ENCODE results near the gene UBXN10. TPM values are rescaled to one million over a fixed set of nuclear protein-coding genes. Genes with fewer than 3 reads are reported as not detected.
"Not testable (repeated sequence)": the region's sequence is repeated elsewhere in the genome, so short reads cannot be mapped to it uniquely, and the experiment has no call there.

The UBXN10 gene
- total RNA-seq, 6 experiments from 2014 or later = 0.35 to 2.5 (median 1.8) TPM

GRCh38 chr1:20216574-20216973, 30.7 kb downstream of the UBXN10 start:
- peak; percentile 56 to 68 (median 60) for ATAC-seq
- Histone ChIP-seq H3K36me3 (no peaks in the 10 kb centered on the region), H3K4me3 (no peak overlapping the region), H3K4me1 (peaks cover 0 to 3% (median 0%) of the 10 kb centered on the region in 4 donors), H3K9me3 (no peaks in the 10 kb centered on the region), H3K27ac (no peak overlapping the region), H3K27me3 (no peaks in the 10 kb centered on the region)
- 71% methylated on average over 1 of the region's 1 CpG for WGBS (ENCODE audit: insufficient coverage, low coverage, low lambda C conversion rate, missing lambda C conversion rate)
- TF ChIP-seq CTCF (IDR thresholded peaks at IDR 0.05) (peak in 3 of 4 donors; percentile 19 to 37 (median 24)), POLR2A (IDR thresholded peaks at IDR 0.05) (no peak)
- intact Hi-C loops (cut with DNase I) = loop anchor here in 1 of 2 donors (10.0 kb wide), 1 partner anchor 278 kb away; no protein-coding TSS in a partner anchor
- DNase-seq = no peak

GRCh38 chr1:20219053-20219452, 33.2 kb downstream of the UBXN10 start:
- H3K9me3 ChIP-seq, H3K4me3 ChIP-seq, H3K4me1 ChIP-seq, H3K27ac ChIP-seq, H3K36me3 ChIP-seq, H3K27me3 ChIP-seq, ATAC-seq, DNase-seq: not testable (repeated sequence)
- intact Hi-C loops (cut with DNase I) = loop anchor here in 1 of 2 donors (10.0 kb wide), 1 partner anchor 276 kb away; no protein-coding TSS in a partner anchor
- 71% methylated on average over 6 of the region's 6 CpGs for WGBS (ENCODE audit: insufficient coverage, low coverage, low lambda C conversion rate, missing lambda C conversion rate)

GRCh38 chr1:20220036-20220435, 34.1 kb downstream of the UBXN10 start:
- WGBS (ENCODE audit: insufficient coverage, low coverage, low lambda C conversion rate, missing lambda C conversion rate) = 61% methylated on average over 5 of the region's 5 CpGs
- intact Hi-C loops (cut with DNase I) = no loop called here
- Histone ChIP-seq H3K4me1 (no peaks in the 10 kb centered on the region), H3K36me3 (no peaks in the 10 kb centered on the region), H3K27me3 (no peaks in the 10 kb centered on the region), H3K9me3 (no peaks in the 10 kb centered on the region), H3K4me3 (no peak overlapping the region), H3K27ac (no peak overlapping the region)
- ATAC-seq (no peak), DNase-seq (no peak)
- no peak for TF ChIP-seq POLR2A (IDR thresholded peaks at IDR 0.05)
- TF ChIP-seq CTCF (IDR thresholded peaks at IDR 0.05) = no peak

- TF ChIP-seq CTCF (IDR thresholded peaks at IDR 0.05) = no peak
- Histone ChIP-seq H3K4me1 (no peaks in the 10 kb centered on the region), H3K36me3 (no peaks in the 10 kb centered on the region), H3K9me3 (no peaks in the 10 kb centered on the region), H3K27me3 (no peaks in the 10 kb centered on the region), H3K27ac (no peak overlapping the region), H3K4me3 (no peak overlapping the region)
- WGBS (ENCODE audit: insufficient coverage, low coverage, low lambda C conversion rate, missing lambda C conversion rate) = 83% methylated on average over 2 of the region's 2 CpGs
- ATAC-seq (no peak), DNase-seq (no peak)
- intact Hi-C loops (cut with DNase I) = no loop called here
Measured at GRCh38 chr1:20223106-20223505, 37.2 kb downstream of the UBXN10 start.

- Histone ChIP-seq H3K9me3 (no peaks in the 10 kb centered on the region), H3K27me3 (no peaks in the 10 kb centered on the region), H3K4me3 (no peak overlapping the region), H3K36me3 (no peaks in the 10 kb centered on the region), H3K27ac (no peak overlapping the region), H3K4me1 (no peaks in the 10 kb centered on the region)
- DNase-seq (no peak), ATAC-seq (no peak)
- intact Hi-C loops (cut with DNase I) = no loop called here
- WGBS (ENCODE audit: insufficient coverage, low coverage, low lambda C conversion rate, missing lambda C conversion rate) = 38% methylated on average over 17 of the region's 18 CpGs
- TF ChIP-seq POLR2A (IDR thresholded peaks at IDR 0.05) = no peak
- TF ChIP-seq CTCF (IDR thresholded peaks at IDR 0.05) = no peak
Measured at GRCh38 chr1:20223551-20224419, 37.9 kb downstream of the UBXN10 start.
